Activated CD4-positive, alpha-beta memory T cell treated with anti-CD3 and anti-CD28 coated beads for 36 hours (primary cell): ENCODE data around the gene ZNF430. TPM values are rescaled to one million over a fixed set of nuclear protein-coding genes. Genes with fewer than 3 reads are reported as not detected.
A peak's percentile ranks its signal among the peaks of the same experiment; 100 is the strongest.

ENCODE experiments used
- CTCF ChIA-PET: fragments of 350-600 bp; sonication (Branson Sonifier 250); formaldehyde crosslinking; loops from one replicate; lab custom pipeline; 2021; ENCODE audit warnings: antibody characterized with exemption, inconsistent platforms; lab: Charles Lee
- POLR2A ChIA-PET: fragments of 350-600 bp; sonication (Branson Sonifier 250); formaldehyde crosslinking; loops from one replicate; lab custom pipeline; 2021; ENCODE audit warnings: antibody characterized with exemption; lab: Charles Lee
- DNase-seq: peaks from one replicate; pipeline ENCODE4 v3.0.0-alpha.2; 2020
- H3K27ac Mint-ChIP-seq: one replicate; pipeline ENCODE4 v1.8.0; 2021; ENCODE audit warnings: mixed read lengths
- H3K27me3 Mint-ChIP-seq: one replicate; pipeline ENCODE4 v1.8.0; 2021; ENCODE audit warnings: mixed read lengths
- H3K36me3 Mint-ChIP-seq: one replicate; pipeline ENCODE4 v1.8.0; 2021; ENCODE audit warnings: mixed read lengths
- H3K4me1 Mint-ChIP-seq: one replicate; pipeline ENCODE4 v1.8.0; 2021; ENCODE audit warnings: low read depth, mixed read lengths
- H3K4me3 Mint-ChIP-seq: one replicate; pipeline ENCODE4 v1.8.0; 2021; ENCODE audit warnings: mild to moderate bottlenecking, mixed read lengths
- H3K9me3 Mint-ChIP-seq: one replicate; pipeline ENCODE4 v1.8.0; 2021; ENCODE audit warnings: mixed read lengths
- intact Hi-C: fragments of 100-400 bp; cut with micrococcal nuclease; formaldehyde crosslinking; loops from one replicate; pipeline ENCODE4 v1.15.1; 2023
- total RNA-seq, 2 experiments: library from RNA; stranded (reverse); gene quantifications; one replicate each; pipeline ENCODE4 v1.2.3, GENCODE V29; 2021

ZNF430 gene
- total RNA-seq, 2 experiments from 2014 or later: 18.9 to 20.9 TPM

GRCh38 chr19:21065336-21065735 is 44.9 kb downstream of the ZNF430 start:
- ChIA-PET CTCF (no interaction called here), POLR2A (interaction anchor here (0.6 kb wide), 1 partner anchor 500 kb away, joined by 4 read pairs; the partner anchor contains the start of gene ZNF737)
- intact Hi-C loops: no loop called here
- Mint-ChIP-seq H3K9me3 (peaks cover 18% of the 10 kb centered on the region), H3K36me3 (peaks cover 34% of the 10 kb centered on the region), H3K27me3 (no peaks in the 10 kb centered on the region), H3K27ac (no peak overlapping the region), H3K4me3 (no peak overlapping the region), H3K4me1 (no peaks in the 10 kb centered on the region)
- no peak for DNase-seq

- peak; percentile 91 for DNase-seq
- Mint-ChIP-seq H3K36me3 (peaks cover 21% of the 10 kb centered on the region), H3K4me3 (peak within 1 kb of the TSS; percentile 100), H3K27ac (peak within 1 kb of the TSS; percentile 94), H3K9me3 (no peaks in the 10 kb centered on the region), H3K27me3 (no peaks in the 10 kb centered on the region), H3K4me1 (peaks cover 31% of the 10 kb centered on the region)
- CTCF ChIA-PET: interaction anchor here (1.0 to 1.5 kb wide), 2 partner anchors 83 to 315 kb away, joined by 3 to 5 read pairs; no protein-coding TSS in a partner anchor
- POLR2A ChIA-PET: interaction anchor here (0.9 to 1.8 kb wide), 5 partner anchors 60 to 307 kb away, joined by 3 to 6 read pairs (median 5); partner anchors contain the start of genes ZNF430, ZNF431 and ZNF708
- intact Hi-C loops: loop anchor here (1.0 to 5.0 kb wide), 4 partner anchors 61 to 845 kb away; partner anchors contain the start of genes ZNF430, ZNF737 and ZNF85
These were observed 61.8 kb downstream of the ZNF430 start, which contains the start of gene ZNF714 for GRCh38 chr19:21082011-21082975. ZNF714 (plus strand) TSS chr19:21082203; CDS start chr19:21098269, 16,066 bp downstream.

DNA sequence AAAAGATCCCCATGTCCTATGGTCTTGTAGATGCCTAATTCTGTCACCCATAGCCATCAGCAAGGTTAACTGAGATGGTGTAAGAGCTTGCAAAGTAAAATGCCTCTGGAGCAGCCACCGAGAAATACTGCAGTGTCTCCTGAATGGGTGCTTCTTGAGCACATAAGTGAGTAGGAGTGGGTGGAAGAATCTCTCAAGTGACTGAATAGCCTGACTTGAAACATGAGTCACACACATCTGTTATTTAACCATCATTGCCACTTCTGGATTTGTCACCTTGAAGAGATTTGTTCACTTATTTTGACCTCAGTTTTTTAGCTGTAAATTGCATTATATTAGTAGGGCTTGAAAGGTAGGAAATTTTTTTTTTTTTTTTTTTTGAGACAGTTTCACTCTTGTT is 63.9 kb downstream of the ZNF430 start:
- DNase-seq: peak; percentile 54
- H3K9me3 Mint-ChIP-seq: no peaks in the 10 kb centered on the region
- CTCF ChIA-PET: no interaction called here
- no peak overlapping the region for H3K4me3 Mint-ChIP-seq
- H3K27me3 Mint-ChIP-seq: no peaks in the 10 kb centered on the region
- peak overlapping the region; percentile 58 for H3K27ac Mint-ChIP-seq
- intact Hi-C loops: loop anchor here (1.0 to 5.0 kb wide), 4 partner anchors 56 to 847 kb away; partner anchors contain the start of gene ZNF737
- peaks cover 26% of the 10 kb centered on the region for H3K36me3 Mint-ChIP-seq
- peaks cover 31% of the 10 kb centered on the region for H3K4me1 Mint-ChIP-seq
- POLR2A ChIA-PET: interaction anchor here (0.7 to 1.5 kb wide), 4 partner anchors 56 to 85 kb away, joined by 3 to 4 read pairs (median 4); no protein-coding TSS in a partner anchor

GRCh38 chr19:21087871-21088270 is 67.4 kb downstream of the ZNF430 start:
- intact Hi-C loops: no loop called here
- Mint-ChIP-seq H3K27ac (no peak overlapping the region), H3K27me3 (no peaks in the 10 kb centered on the region), H3K4me1 (peaks cover 25% of the 10 kb centered on the region), H3K9me3 (no peaks in the 10 kb centered on the region), H3K36me3 (peaks cover 27% of the 10 kb centered on the region), H3K4me3 (no peak overlapping the region)
- DNase-seq: no peak
- POLR2A ChIA-PET: no interaction called here
- CTCF ChIA-PET: no interaction called here

DNA sequence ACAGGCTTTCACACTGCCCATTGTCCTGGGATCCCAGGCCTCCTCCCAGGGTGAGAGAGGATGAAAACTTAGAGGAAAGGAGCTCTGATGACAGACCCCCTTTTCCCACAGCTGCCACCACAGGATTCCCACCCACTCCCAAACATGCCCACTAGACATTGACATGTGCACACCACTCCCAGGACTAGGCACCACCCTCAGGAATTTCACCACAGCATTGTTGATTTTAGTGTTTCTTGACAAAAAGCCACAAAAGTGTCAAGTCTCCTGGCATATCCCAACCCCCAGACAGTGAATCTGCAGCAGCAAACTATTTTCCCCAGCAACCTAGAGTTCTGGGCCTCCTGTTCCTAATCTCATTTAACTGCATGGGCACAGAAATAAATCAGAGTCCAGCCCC is 71.7 kb downstream of the ZNF430 start:
- Mint-ChIP-seq H3K27me3 (no peaks in the 10 kb centered on the region), H3K27ac (no peak overlapping the region)

DNA sequence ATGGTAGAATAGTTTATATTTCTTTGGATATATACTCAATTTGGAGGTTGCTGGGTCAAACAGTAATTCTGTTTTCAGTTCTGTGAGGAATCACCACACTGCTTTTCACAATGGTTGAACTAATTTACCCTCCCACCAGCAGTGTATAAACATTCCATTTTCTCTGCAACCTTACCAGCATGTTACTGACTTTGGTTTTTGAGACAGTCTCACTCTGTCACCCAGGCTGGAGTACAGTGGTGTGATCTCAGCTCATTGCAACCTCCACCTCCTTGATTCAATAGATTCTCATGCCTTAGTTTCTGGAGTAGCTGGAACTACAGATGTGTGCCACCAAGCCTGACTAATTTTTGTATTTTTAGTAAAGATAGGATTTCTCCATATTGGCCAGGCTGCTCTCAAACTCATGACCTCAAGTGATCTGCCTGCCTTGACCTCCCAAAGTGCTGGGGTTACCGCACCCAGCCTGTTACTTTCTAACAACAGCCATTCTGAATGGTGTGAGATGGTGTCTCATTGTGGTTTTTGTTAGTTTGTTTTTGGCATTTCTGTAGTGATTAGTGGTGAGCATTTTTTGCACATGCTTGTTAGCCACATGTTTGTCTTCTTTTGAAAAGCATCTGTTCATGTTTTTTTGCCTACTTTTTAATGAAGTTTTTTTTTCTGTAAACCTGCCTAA is 74.0 kb downstream of the ZNF430 start:
- Mint-ChIP-seq H3K4me3 (no peak overlapping the region), H3K36me3 (peaks cover 19% of the 10 kb centered on the region), H3K27ac (no peak overlapping the region), H3K4me1 (no peaks in the 10 kb centered on the region), H3K27me3 (no peaks in the 10 kb centered on the region), H3K9me3 (no peaks in the 10 kb centered on the region)
- DNase-seq: no peak
- ChIA-PET POLR2A (no interaction called here), CTCF (no interaction called here)
- intact Hi-C loops: no loop called here

More for the DNA sequence above, 71.7 kb downstream of the ZNF430 start:
- Mint-ChIP-seq H3K36me3 (peaks cover 15% of the 10 kb centered on the region), H3K4me3 (no peak overlapping the region), H3K4me1 (no peaks in the 10 kb centered on the region), H3K9me3 (no peaks in the 10 kb centered on the region)
- CTCF ChIA-PET: no interaction called here
- POLR2A ChIA-PET: interaction anchor here (0.7 kb wide), 1 partner anchor 76 kb away, joined by 3 read pairs; no protein-coding TSS in a partner anchor
- intact Hi-C loops: no loop called here
- DNase-seq: no peak

DNA sequence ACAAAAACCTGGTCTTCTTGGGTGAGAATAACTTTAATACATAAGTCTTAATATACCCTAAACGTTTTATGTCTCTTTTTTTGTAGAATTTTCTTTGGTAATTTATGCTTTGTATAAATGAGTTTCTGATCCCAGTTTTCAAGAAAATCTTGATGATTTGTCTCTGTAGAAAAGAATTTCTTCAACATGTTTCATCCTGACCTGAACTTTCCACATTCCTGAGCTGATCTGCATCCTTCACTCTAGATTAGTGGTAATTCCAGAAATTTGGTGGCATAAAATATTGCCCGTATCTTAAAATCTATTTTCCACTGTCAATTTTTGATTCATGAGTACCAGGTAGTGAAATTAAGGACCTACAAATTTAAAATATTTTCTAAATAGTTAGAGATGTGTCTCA is 77.8 kb downstream of the ZNF430 start:
- ChIA-PET CTCF (no interaction called here), POLR2A (no interaction called here)
- Mint-ChIP-seq H3K27ac (no peak overlapping the region), H3K4me3 (no peak overlapping the region), H3K4me1 (peaks cover 4% of the 10 kb centered on the region), H3K36me3 (peaks cover 25% of the 10 kb centered on the region), H3K27me3 (no peaks in the 10 kb centered on the region), H3K9me3 (no peaks in the 10 kb centered on the region)
- DNase-seq: no peak
- intact Hi-C loops: no loop called here

DNA sequence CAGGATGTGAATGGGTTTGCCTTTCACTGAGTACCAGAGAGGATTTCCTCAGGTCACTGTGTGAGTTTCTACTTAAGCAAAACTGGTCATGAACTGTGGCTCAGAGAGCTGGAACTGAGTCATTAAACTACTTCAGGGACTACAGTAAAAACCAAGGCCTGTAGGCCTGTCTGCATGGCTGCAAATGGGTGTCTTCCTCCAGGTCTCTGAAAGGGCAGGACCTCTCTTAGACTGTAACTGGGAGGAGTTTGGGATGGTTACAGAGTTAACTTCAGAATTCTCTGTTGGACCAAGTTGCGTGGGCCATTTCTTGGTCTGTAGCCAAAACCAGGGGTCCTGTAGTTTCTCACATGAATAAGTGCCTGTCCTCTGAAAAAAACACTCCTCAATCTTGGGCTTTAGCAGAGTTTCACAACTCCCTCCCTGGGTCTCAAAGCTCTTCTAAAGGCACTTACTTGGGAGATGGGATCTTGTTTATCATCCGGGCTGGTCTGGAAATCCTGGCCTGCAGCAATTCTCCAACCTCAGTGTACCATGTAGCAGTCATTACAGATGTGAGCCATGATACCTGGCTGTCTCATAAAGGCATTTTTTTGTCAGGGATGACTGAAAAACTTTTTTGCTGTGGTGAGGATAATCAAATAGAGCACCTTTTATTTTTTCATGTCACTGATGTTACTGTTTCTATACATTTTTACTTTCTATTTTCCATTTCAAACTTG is 81.2 kb downstream of the ZNF430 start:
- intact Hi-C loops: no loop called here
- CTCF ChIA-PET: no interaction called here
- peaks cover 37% of the 10 kb centered on the region for H3K36me3 Mint-ChIP-seq

DNA sequence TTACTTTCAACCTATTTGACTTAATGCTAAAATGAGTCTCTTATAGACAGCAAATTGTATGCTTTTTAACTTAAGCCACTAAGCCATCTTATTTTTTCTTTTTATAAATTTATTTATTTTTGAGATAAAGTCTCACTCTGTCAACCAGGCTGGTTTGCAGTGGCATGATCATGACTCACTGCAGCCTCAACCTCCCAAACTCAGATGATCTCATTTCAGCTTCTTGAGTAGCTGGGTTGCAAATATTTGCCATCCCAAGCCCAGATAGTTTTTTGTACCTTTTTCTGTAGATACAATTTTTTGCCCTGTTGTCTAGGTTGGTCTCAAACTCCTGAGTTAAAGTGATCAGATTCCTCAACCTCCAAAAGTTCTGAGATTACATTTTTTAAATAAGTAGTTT is 88.7 kb downstream of the ZNF430 start:
- DNase-seq: no peak
- ChIA-PET POLR2A (no interaction called here), CTCF (interaction anchor here (0.7 kb wide), 1 partner anchor 190 kb away, joined by 3 read pairs; no protein-coding TSS in a partner anchor)
- Mint-ChIP-seq H3K36me3 (peaks cover 65% of the 10 kb centered on the region), H3K4me3 (no peak overlapping the region), H3K27ac (no peak overlapping the region), H3K27me3 (no peaks in the 10 kb centered on the region), H3K4me1 (no peaks in the 10 kb centered on the region), H3K9me3 (peaks cover 22% of the 10 kb centered on the region)
- intact Hi-C loops: no loop called here

More for the DNA sequence above, 81.2 kb downstream of the ZNF430 start:
- Mint-ChIP-seq H3K27ac (no peak overlapping the region), H3K9me3 (no peaks in the 10 kb centered on the region), H3K4me1 (peaks cover 4% of the 10 kb centered on the region), H3K4me3 (no peak overlapping the region), H3K27me3 (no peaks in the 10 kb centered on the region)
- peak; percentile 14 for DNase-seq
- POLR2A ChIA-PET: interaction anchor here (0.6 kb wide), 1 partner anchor 397 kb away, joined by 3 read pairs; no protein-coding TSS in a partner anchor
